B cell (primary cell): ENCODE results near the gene ZSCAN1.

ENCODE experiments used
- EZH2 ChIP-seq: IDR thresholded peaks from 2 replicates; pipeline ENCODE4 v1.6.1; 2012; ENCODE audit warnings: borderline replicate concordance, low read depth, mild to moderate bottlenecking, moderate library complexity, low read length; ENCODE audit not compliant: insufficient read depth, poor library complexity, severe bottlenecking
- TF ChIP-seq, protein P1 (sequence below): fragments of 200-600 bp; IDR thresholded peaks from one replicate; pipeline ENCODE4 v1.8.0; 2022; ENCODE audit warnings: antibody characterized with exemption, mild to moderate bottlenecking

GRCh38 chr19:58095328-58095727 is 61.5 kb downstream of the ZSCAN1 start:
- TF ChIP-seq, protein P1, sequence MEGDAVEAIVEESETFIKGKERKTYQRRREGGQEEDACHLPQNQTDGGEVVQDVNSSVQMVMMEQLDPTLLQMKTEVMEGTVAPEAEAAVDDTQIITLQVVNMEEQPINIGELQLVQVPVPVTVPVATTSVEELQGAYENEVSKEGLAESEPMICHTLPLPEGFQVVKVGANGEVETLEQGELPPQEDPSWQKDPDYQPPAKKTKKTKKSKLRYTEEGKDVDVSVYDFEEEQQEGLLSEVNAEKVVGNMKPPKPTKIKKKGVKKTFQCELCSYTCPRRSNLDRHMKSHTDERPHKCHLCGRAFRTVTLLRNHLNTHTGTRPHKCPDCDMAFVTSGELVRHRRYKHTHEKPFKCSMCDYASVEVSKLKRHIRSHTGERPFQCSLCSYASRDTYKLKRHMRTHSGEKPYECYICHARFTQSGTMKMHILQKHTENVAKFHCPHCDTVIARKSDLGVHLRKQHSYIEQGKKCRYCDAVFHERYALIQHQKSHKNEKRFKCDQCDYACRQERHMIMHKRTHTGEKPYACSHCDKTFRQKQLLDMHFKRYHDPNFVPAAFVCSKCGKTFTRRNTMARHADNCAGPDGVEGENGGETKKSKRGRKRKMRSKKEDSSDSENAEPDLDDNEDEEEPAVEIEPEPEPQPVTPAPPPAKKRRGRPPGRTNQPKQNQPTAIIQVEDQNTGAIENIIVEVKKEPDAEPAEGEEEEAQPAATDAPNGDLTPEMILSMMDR = no peak
- TF ChIP-seq EZH2 = no peak
